HG03066 (cell line): ENCODE measurements around the gene LCE3C.
"Not testable (repeated sequence)": the region's sequence is repeated elsewhere in the genome, so short reads cannot be mapped to it uniquely, and the experiment has no call there.

Experiments
- ATAC-seq: cut with Tn5 transposase; IDR thresholded peaks from one replicate; pipeline ENCODE4 v1.9.1; 2021; ENCODE audit warnings: low read depth; ENCODE audit not compliant: unreplicated experiment

The LCE3C gene, protein sequence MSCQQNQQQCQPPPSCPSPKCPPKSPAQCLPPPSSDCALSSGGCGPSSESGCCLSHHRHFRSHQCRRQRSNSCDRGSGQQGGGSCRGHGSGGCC

DNA sequence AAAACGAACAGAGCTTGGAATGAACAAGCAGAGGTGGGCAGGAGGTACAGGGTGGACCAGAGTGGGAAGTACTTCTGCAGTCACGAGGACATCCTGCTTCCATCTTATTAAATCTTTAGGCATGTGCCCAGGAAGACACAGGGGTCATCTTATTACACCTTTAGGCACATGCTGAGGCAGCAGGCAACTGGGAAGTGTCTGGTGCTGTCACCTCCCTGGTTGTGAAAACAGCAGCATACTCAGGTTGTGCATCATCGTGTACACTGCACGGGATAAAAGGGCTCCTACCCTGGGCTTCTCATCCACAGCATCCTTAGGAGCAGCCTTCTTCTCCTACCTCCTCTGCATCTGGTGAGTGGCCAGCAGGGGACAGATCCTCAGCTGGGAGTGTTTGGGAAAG lies at the start of gene LCE3C:
Gene LCE3C, plus strand, starts transcription at position 301 of the 400 bp plus-strand sequence. CDS start 498 bp downstream, outside the sequence.
- no peak for ATAC-seq

- no peak for ATAC-seq
Observed at GRCh38 chr1:152565115-152565514, 34.9 kb upstream of the LCE3C start.

DNA sequence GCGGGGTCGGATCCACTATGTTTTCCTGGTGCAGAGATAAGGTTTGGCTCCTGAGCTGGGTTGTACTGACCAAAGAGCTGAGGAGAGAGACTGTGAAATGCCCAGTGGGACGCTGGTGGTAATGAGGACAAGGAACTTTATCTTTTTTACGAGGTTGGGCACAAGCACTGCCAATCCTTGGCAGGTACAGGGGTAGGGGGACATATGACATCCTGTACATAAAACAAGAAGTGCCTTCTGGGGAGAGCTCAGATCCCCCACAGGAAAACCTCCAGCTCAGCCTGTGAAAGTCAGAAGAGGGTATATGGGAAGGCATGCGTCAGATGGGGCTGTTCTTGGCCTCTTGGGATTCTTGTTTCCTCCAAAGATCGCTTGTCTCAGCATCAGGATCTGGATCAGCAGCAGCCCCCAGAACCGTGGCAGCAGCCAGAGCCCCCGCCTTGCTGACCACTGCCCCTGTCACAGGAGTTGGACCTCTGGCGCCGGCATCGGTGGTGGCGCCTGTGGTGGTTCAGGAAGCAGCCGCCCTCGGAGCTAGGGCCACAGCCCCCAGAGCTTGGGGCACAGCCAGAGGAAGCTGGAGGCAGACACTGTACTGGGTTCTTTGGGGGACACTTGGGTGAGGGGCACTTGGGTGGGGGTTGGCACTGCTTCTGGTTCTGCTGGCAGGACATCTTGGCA lies 34.4 kb upstream of the LCE3C start:
- no peak for ATAC-seq

GRCh38 chr1:152566681-152567080 lies 33.4 kb upstream of the LCE3C start, which contains the start of gene LCE3E:
Gene LCE3E, minus strand, starts transcription at chr1:152566780. Its CDS starts 572 bp downstream, at chr1:152566208.
- no peak for ATAC-seq

DNA sequence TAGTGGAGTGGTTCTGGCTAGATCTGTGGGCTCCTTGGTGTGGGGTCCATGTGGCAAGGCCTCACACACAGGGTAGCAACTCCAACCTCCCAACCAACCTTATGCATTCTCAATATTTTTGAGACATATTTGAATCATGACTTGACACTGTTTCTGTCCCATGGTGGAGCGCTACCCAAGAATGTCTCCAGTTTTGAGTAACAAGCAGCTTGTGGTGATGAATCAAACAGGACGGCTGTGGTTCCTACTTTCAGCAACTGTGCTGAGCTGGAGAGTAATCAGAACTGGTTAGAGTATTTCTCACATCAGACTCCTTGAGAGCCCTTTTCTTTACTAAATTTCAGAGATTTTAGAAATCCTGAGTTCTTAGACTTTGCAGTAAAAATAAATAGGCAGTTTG lies 22.9 kb upstream of the LCE3C start:
- no peak for ATAC-seq

- not testable (repeated sequence) for ATAC-seq
Observed at GRCh38 chr1:152579526-152579925, 20.5 kb upstream of the LCE3C start.

DNA sequence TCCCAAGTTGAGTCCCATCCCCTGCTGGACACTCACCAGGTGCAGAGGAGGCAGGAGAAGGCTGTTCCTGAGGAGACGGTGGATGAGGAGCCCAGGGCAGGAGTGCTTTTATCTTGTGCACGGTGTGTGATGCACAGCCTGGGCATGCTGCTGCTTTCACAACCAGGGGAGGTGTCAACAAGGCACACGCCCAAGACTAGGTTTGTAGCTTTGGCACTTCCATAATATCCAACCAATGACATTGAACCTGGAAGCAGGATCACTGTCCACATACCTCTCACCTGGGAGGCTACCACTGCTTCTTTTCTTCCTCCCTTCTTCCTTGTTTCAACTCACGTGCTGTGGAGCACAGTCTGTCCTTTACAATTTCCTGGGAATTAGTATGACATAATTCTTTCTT lies 19.6 kb upstream of the LCE3C start, which contains the start of gene LCE3D:
Gene LCE3D, minus strand, starts transcription at position 84 of the 400 bp plus-strand sequence. CDS start 580 bp downstream, outside the sequence.
- ATAC-seq: no peak

DNA sequence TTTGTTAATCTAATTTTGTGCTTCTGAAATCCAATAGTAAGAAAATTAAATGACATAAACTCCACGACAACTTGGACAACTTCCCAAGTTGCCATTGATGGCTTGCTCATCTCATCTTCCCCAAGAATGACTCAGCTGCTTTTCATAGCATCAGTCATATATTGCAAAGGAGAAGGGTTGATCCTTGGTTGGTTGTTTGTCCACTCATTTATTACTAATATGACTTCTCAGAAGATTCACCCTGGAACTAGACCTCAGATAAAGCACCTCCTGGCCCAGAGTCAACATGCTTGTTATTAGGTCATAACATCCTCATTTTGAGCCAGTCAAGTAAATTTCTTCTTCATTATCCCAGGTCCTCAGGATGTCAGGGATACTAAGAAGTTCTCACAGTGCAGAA lies 17.4 kb upstream of the LCE3C start:
- ATAC-seq: no peak

- no peak for ATAC-seq
Observed at GRCh38 chr1:152585586-152585985, 14.4 kb upstream of the LCE3C start.

GRCh38 chr1:152596986-152597385 lies 3.0 kb upstream of the LCE3C start:
- no peak for ATAC-seq

DNA sequence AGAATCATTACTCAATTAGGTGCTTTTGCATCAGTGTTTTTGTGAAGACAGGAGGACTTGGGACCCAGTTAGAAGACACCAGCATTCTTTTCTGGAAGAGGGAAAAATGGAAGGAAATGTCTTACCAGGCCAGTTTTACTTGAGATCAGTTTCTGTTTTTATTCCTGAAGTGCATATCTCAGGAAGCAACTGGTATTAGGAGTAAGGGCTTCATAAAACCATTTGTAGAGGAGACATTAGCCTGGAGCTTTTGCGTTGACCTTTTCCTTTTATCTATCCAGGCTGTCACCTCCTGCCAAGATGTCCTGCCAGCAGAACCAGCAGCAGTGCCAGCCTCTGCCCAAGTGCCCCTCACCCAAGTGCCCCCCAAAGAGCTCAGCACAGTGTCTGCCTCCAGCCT lies 13.5 kb downstream of the LCE3C start, which contains the start of gene LCE3B:
Gene LCE3B, plus strand, starts transcription at position 301 of the 400 bp plus-strand sequence. Its CDS starts 0 bp downstream, at position 301.
- no peak for ATAC-seq

DNA sequence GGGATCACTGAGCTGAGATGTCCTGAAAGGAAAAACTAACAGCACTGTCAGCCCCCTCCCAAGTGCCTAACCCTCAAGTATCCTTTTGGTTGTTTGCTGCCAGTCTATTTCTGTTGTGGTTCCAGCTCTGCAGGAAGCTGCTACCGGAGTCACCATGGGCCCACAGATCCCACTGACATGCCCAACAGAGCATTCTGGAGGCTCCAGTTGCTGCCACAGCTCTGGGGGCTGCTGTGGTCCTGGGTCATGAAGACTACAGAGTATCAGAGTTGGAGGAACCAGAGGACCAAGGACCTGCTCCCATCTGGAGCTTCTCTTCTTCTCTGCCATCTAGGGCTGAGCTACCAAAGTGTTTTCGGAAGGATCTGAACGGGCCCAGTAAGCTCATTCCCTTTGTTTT lies 22.0 kb downstream of the LCE3C start:
- no peak for ATAC-seq

DNA sequence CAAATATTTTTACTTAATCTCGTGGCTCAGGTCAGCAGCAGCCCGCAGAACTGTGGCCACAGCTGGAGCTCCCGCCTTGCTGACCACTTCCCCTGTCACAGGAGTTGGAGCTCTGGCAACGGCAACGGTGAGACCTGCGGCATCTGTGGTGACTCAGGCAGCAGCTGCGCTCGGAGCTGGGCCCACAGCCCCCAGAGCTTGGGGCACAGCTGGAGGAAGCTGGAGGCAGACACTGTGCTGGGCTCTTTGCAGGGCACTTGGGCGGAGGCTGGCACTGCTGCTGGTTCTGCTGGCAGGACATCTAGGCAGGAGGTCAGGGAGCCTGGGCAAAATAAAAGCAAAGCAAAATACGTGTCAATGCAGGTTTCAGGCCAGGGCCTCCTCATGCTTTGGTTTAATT lies 22.8 kb downstream of the LCE3C start, which contains the start of gene LCE3A:
Gene LCE3A, minus strand, starts transcription at position 301 of the 400 bp plus-strand sequence. Its CDS starts 0 bp downstream, at position 301.
- ATAC-seq: no peak

DNA sequence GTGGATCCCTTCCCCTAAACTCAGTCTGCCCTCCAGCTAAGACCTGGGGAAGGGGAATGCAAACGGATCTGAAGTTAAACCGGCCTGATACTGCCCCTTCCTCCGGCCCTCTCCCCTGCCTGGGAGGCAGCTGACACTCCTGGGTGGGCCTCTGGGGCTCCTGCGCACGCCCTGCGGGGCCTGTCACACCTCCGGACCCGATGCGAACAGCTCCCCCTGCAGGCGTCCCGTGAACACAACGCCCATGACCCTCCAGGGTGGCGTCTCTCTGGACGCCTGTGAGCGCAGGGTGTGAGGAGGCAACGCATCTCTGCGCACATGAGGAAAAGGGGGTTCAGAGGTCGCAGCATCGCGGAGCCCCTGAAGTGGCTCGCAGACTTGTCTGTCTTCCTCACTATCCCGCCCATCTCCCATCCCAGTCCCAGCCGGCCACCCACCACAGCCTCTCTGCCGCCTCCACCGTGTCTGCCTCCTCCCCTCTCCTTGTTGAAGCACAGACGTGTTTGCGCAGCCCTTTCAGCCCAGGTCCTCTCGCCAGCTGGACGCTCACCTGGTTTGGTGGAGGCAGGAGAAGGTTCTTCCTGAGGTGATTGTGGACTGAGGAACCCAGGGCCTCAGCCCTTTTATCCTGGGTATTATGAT lies 23.3 kb downstream of the LCE3C start:
- ATAC-seq: no peak

DNA sequence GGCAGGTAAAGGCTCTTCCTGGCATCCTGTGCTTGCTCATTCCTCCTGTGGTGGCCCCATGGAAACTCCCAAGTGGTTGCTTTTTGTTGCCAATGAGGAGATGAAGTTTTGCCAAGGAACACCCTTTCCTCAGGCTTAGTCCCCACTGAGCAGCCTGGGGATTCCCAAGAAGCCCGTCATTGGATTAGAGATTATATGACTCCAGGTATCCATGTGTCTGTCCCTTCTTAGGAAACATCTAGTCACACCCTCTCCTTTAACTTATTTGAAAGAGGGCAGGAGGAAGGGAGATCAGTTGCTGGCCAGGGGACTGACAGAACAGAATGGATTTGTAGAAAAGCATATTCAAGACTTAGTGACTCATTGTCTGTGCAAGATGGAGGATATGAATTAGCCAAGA lies 26.7 kb downstream of the LCE3C start:
- no peak for ATAC-seq

DNA sequence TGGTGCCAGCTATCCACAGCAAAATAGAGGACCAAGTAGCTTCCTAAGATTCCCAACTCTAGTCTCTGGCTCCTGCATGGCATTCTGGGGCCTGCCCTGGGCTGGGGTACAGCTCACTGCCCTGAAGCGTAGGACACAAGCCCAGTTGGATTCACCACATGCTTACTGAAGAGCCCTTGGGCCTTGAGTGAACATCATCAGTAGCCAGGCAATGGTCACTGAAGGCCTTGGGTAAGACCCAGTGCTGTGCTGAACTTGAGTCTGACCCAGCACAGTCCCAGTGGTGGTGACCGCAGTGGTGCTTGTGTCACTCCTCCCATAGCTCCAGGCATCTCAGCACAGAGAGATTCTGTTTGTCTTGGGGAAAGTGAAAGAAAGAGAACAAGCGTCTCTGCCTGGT lies 30.6 kb downstream of the LCE3C start:
- no peak for ATAC-seq

GRCh38 chr1:152640351-152640750 lies 40.3 kb downstream of the LCE3C start:
- no peak for ATAC-seq

- ATAC-seq: no peak
Observed at GRCh38 chr1:152643945-152644344, 43.9 kb downstream of the LCE3C start.

- ATAC-seq: no peak
Observed at GRCh38 chr1:152645146-152645545, 45.1 kb downstream of the LCE3C start.

DNA sequence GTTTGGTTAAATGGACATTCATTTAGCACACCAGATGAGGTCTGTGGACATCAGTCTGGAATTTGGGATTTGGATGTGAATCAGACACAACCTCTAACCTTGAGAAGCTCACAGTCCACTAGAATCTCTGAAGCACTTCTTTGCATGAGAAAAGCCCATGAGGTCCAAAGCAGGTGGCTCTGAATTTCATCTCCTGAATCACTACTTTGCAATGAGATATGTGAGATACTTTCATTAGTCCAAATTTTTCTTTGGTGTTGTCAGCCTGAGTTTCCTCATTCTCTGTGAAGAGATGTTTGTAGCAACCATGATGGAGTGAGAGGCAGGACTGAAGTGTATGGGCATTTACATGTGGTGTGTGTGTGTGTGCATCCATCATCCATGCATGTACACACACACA lies 46.6 kb downstream of the LCE3C start:
- ATAC-seq: no peak
